ENCODE data around the gene IQSEC2. TPM values are rescaled to one million over a fixed set of nuclear protein-coding genes. Genes with fewer than 3 reads are reported as not detected.

Gene IQSEC2
- total RNA-seq, 4 donors from 2014 or later = 20.4 to 31.8 (median 28.0) TPM

DNA sequence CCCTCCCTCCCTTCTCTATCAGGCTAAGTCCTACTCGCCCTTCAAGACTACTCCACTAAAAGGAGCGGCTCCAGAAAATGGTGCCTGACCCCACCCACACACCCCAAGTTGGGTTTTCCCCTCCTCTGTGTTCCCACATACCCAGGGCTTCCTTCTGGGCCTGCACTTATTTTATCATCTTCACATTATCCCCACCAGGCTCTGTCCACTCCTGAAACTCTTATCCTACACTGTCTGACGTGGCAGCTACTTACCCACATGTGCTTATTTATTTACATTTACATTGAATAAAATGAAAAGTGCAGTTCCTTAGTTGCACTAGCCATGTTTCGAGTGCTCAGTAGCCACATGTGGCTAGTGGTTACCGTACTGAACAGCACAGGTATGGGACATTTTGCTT, 51.3 kb downstream of the IQSEC2 start:
- Histone ChIP-seq H3K27me3 (peaks cover 0 to 20% of the 10 kb centered on the region in 2 donors), H3K4me3 (no peak overlapping the region), H3K27ac (no peak overlapping the region), H3K36me3 (peaks cover 0 to 8% (median 0%) of the 10 kb centered on the region in 3 donors), H3K4me1 (peaks cover 0 to 5% (median 0%) of the 10 kb centered on the region in 4 donors), H3K9me3 (no peaks in the 10 kb centered on the region)
- 64 to 81% methylated on average over 5 of the region's 5 CpGs for WGBS, 2 donors
- TF ChIP-seq, protein P1, sequence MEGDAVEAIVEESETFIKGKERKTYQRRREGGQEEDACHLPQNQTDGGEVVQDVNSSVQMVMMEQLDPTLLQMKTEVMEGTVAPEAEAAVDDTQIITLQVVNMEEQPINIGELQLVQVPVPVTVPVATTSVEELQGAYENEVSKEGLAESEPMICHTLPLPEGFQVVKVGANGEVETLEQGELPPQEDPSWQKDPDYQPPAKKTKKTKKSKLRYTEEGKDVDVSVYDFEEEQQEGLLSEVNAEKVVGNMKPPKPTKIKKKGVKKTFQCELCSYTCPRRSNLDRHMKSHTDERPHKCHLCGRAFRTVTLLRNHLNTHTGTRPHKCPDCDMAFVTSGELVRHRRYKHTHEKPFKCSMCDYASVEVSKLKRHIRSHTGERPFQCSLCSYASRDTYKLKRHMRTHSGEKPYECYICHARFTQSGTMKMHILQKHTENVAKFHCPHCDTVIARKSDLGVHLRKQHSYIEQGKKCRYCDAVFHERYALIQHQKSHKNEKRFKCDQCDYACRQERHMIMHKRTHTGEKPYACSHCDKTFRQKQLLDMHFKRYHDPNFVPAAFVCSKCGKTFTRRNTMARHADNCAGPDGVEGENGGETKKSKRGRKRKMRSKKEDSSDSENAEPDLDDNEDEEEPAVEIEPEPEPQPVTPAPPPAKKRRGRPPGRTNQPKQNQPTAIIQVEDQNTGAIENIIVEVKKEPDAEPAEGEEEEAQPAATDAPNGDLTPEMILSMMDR (IDR thresholded peaks at IDR 0.05) = no peak
- no peak for TF ChIP-seq EP300 (IDR thresholded peaks at IDR 0.05)
- no peak for TF ChIP-seq POLR2A (IDR thresholded peaks at IDR 0.05)
- no peak for DNase-seq (ENCODE audit: low spot score in 2 of 2)

DNA sequence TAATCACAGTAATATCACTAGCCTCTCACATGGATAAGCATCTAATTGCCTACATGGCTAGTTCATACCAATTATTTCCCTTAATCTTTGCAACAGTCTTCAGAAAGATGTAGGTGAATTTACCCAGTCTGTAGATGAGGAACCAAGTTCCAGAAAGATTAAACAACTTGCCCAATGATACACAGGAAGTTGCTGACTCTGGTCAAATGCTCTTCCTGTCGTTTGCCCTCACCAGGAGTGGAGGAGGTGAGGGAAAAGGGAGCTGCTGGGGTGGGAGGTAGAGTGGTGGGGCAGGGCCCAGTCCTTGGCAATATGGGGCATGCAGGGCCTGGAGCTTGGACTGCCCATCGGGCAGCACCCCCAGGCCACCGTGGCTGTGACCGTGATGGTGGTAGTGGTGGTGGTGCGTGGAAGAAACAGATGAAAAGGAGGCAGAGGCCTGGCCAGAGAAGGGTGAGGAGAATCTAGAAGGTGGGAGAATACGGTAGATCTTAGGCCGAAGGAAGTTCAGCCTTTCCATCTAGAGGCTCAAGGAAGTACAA, 54.1 kb downstream of the IQSEC2 start:
- 80 to 85% methylated on average over 7 of the region's 7 CpGs for WGBS, 2 donors
- no peaks in the 10 kb centered on the region for H3K36me3 ChIP-seq
- H3K4me3 ChIP-seq = no peak overlapping the region
- H3K4me1 ChIP-seq = peaks cover 2 to 19% (median 14%) of the 10 kb centered on the region in 4 donors
- no peaks in the 10 kb centered on the region for H3K9me3 ChIP-seq
- TF ChIP-seq EP300 (IDR thresholded peaks at IDR 0.05) (no peak), POLR2A (IDR thresholded peaks at IDR 0.05) (no peak)
- TF ChIP-seq, protein P1 (IDR thresholded peaks at IDR 0.05) = no peak
- DNase-seq (ENCODE audit: low spot score in 2 of 2) = no peak
- H3K27ac ChIP-seq = no peak overlapping the region
- peaks cover 0 to 14% of the 10 kb centered on the region in 2 donors for H3K27me3 ChIP-seq

DNA sequence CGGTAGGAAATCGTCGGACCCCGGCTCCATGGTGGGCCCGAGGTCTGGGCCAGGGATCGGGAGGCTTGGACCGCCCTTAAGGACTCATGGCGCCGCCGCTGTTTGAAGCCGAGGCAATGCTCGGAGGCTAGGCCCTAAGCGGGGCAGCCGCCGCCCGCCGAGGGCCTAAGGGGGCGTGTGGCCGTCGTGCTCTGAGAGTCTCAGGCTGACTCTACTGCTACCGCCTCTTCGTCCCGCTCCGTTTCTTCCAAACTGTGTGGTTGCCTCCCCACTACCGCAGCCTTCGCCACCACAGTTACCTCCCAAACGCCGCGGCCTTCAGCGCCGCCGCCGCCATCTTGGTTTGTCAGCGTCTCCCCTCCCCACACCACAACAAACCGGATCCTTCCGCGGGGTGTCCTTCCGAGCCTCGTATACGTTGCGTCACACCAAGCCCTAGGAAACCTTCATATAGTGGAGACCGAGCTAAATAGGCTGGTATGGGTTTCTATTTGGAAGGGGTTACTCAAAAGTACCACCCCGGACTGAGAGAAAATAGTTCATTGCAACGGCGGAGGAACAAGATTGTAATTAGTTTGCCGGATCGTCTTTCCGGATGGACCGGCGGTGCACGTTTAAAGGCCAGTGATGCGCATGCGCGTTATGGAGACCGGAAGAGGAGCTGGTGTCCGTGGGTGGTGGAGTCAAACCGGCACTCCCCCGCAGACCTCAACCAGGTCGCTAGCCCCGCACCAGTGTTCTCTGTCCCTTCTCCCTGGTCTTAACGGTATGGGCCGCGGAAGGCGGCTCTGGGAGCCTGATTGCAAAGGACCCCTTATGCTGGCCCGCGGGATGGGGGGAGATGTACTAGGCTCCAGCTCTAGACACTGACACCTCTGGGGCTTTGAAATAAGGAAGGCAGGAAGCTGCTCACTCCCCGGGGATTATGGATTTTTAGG, 56.3 kb downstream of the IQSEC2 start, which contains the start of gene KDM5C:
KDM5C (minus strand) TSS at position 348 of the 938 bp plus-strand sequence; CDS start at position 30, 318 bp downstream.
- H3K27ac ChIP-seq = peak within 1 kb of the TSS; percentile 78 to 95 (median 88)
- H3K4me3 ChIP-seq = peak within 1 kb of the TSS; percentile 64 to 100 (median 86)
- TF ChIP-seq POLR2A (IDR thresholded peaks at IDR 0.05) (peak in 1 of 2 donors; percentile 59), EP300 (IDR thresholded peaks at IDR 0.05) (peak; percentile 16 to 83)
- TF ChIP-seq, protein P1 (IDR thresholded peaks at IDR 0.05) = peak in 2 of 5 experiments; percentile 9 to 37
- peaks cover 2 to 32% (median 17%) of the 10 kb centered on the region in 4 donors for H3K4me1 ChIP-seq
- WGBS, 2 donors = 0 to 1% methylated on average over 26 to 47 of the region's 67 CpGs
- no peaks in the 10 kb centered on the region for H3K9me3 ChIP-seq
- H3K36me3 ChIP-seq = peaks cover 0 to 2% (median 0%) of the 10 kb centered on the region in 3 donors
- H3K27me3 ChIP-seq = no peaks in the 10 kb centered on the region
- peak; percentile 60 to 74 for DNase-seq (ENCODE audit: low spot score in 2 of 2)

DNA sequence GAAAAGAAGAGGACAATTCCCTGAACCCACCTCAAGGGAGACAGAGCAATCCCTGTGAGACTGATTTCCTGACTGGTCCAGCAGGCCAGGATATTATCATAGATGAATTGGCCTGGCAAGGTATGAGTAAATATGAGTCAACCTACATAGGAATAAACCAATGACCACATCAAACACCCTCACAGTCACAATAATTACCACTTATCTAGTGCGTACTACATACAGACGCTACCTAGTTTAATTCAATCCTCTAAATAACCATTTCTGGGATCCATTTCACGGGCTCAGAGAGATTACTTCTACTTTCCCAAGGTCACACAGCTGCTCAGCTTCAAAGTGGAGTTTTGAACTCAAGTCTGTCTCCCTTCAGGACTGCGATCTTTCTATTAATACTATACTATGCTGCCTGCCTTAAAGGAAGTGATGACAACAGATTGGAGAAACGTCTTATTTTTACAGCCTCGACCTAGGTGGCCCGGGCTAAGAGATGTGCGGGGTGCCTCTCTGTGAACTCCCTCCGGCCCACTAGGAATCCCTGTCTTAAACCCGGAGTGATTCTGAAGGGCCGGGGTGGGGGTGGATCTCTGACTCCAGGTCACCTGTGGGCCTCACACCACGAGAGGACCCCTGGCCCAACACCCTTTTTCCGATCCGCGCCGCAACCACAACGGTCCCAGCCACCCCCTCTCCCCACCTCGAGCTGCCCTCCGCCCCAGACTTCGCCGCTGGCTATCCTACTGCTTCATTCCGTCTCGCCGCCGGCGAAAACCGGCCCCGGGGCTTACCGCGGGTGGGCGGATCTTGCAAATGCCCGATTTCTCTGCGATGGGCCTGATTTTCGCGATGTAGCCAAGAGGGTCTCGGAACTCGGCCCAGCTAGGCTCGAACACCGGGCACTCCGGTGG, 57.2 kb downstream of the IQSEC2 start:
- DNase-seq (ENCODE audit: low spot score in 2 of 2) = no peak
- Histone ChIP-seq H3K27me3 (no peaks in the 10 kb centered on the region), H3K4me3 (peak overlapping the region; percentile 64 to 100 (median 86)), H3K4me1 (peaks cover 2 to 32% (median 17%) of the 10 kb centered on the region in 4 donors), H3K27ac (peak overlapping the region; percentile 78 to 95 (median 88)), H3K36me3 (peaks cover 0 to 10% (median 0%) of the 10 kb centered on the region in 3 donors), H3K9me3 (no peaks in the 10 kb centered on the region)
- TF ChIP-seq, protein P1 (IDR thresholded peaks at IDR 0.05) = no peak
- no peak for TF ChIP-seq POLR2A (IDR thresholded peaks at IDR 0.05)
- TF ChIP-seq EP300 (IDR thresholded peaks at IDR 0.05) = no peak
- WGBS, 2 donors = 1 to 2% methylated on average over 6 to 33 of the region's 40 CpGs
